ENCODE data around the gene CCZ1.
"Not testable (repeated sequence)": the region's sequence is repeated elsewhere in the genome, so short reads cannot be mapped to it uniquely, and the experiment has no call there.

GRCh38 chr7:5963810-5964209 lies 65.3 kb downstream of the CCZ1 start:
- not testable (repeated sequence) for TF ChIP-seq CTCF (conservative IDR thresholded peaks at IDR 0.05); EZH2 (IDR thresholded peaks at IDR 0.05; ENCODE audit: low read depth)

All from PC-9 (cell line).